ENCODE measurements around the gene ANLN. TPM values are rescaled to one million over a fixed set of nuclear protein-coding genes. Genes with fewer than 3 reads are reported as not detected.

The ANLN gene
- polyA plus RNA-seq, 3 donors: 0.12 to 1.1 (median 0.25) TPM

DNA sequence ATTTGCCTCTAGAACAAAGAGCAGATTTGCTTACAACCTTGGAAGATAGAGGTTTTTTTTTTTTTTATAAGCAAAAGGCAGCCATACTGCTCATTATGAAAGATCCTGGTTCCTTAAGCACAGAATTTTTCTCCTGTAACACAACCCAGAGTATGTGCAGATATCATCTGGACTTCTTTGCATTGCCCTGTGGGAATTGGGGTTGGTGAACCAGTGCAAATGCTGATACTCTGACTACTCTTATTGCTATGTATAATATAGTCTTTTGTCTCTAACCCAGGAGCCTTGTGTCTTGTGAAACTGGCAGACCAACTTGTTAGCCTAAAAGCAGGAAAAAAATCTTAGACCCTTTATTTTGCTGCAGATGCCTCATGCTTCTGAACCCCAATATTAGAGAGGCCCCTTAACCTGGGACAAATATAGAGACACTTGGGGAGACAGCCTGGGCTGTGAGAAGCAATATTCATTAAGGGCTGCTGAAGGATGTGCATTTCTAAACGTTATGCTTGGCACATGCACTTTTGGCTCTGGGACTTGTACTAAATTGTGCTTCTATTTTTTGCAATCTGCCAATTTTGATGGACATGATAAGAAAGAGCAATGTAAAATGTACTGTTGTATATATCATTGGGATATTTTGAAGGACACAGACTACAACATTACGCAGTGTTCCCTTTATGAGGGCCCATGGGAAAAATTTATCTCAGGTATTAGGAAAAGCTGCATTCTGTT is 78.9 kb downstream of the ANLN start:
- H3K79me2 ChIP-seq (ENCODE audit: insufficient read depth, low read length): no peaks in the 10 kb centered on the region
- no peak overlapping the region for H3K4me2 ChIP-seq (replicated peaks; ENCODE audit: extremely low read depth, low read length, poor library complexity, severe bottlenecking)
- Mint-ChIP-seq H3K4me1 (peaks cover 6% of the 10 kb centered on the region), H3K27ac (no peak overlapping the region), H3K36me3 (no peaks in the 10 kb centered on the region), H3K4me3 (no peak overlapping the region), H3K9me3 (peaks cover 0 to 15% (median 9%) of the 10 kb centered on the region in 7 donors), H3K27me3 (ENCODE audit: low read depth in 3 of 3) (peaks cover 2 to 4% (median 2%) of the 10 kb centered on the region in 3 donors)
- no peak overlapping the region for H2AFZ ChIP-seq (ENCODE audit: insufficient read depth, low read depth, low read length, poor library complexity, severe bottlenecking)
- H3K36me3 ChIP-seq (replicated peaks in 1 of 2; ENCODE audit: control insufficient read depth in 1 of 2, insufficient read depth in 2 of 2, low read length in 2 of 2): no peaks in the 10 kb centered on the region
- H3K27me3 ChIP-seq (ENCODE audit: control insufficient read depth in 2 of 2, insufficient read depth in 2 of 2, low read length in 2 of 2): no peaks in the 10 kb centered on the region
- H3K4me1 ChIP-seq (ENCODE audit: control insufficient read depth in 1 of 2, insufficient read depth in 2 of 2, low read length in 2 of 2): no peaks in the 10 kb centered on the region
- H3K9ac ChIP-seq (ENCODE audit: insufficient read depth, low read length, poor library complexity, severe bottlenecking): no peak overlapping the region
- TF ChIP-seq, protein P1, sequence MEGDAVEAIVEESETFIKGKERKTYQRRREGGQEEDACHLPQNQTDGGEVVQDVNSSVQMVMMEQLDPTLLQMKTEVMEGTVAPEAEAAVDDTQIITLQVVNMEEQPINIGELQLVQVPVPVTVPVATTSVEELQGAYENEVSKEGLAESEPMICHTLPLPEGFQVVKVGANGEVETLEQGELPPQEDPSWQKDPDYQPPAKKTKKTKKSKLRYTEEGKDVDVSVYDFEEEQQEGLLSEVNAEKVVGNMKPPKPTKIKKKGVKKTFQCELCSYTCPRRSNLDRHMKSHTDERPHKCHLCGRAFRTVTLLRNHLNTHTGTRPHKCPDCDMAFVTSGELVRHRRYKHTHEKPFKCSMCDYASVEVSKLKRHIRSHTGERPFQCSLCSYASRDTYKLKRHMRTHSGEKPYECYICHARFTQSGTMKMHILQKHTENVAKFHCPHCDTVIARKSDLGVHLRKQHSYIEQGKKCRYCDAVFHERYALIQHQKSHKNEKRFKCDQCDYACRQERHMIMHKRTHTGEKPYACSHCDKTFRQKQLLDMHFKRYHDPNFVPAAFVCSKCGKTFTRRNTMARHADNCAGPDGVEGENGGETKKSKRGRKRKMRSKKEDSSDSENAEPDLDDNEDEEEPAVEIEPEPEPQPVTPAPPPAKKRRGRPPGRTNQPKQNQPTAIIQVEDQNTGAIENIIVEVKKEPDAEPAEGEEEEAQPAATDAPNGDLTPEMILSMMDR (IDR thresholded peaks at IDR 0.05): no peak
- intact Hi-C loops (cut with micrococcal nuclease): no loop called here
- 71% methylated on average over 2 of the region's 2 CpGs for WGBS (ENCODE audit: insufficient coverage)
- no peak overlapping the region for H3K4me3 ChIP-seq (replicated peaks in 1 of 3; ENCODE audit: low read depth in 2 of 3, low read length in 3 of 3)
- H3K27ac ChIP-seq (ENCODE audit: low read depth in 1 of 2, low read length in 2 of 2): no peak overlapping the region
- no peaks in the 10 kb centered on the region for H3K9me3 ChIP-seq (replicated peaks in 1 of 2; ENCODE audit: control insufficient read depth in 1 of 2, insufficient read depth in 1 of 2, low read length in 2 of 2)
- H4K20me1 ChIP-seq (ENCODE audit: insufficient read depth, low read length): no peaks in the 10 kb centered on the region
- no peak for DNase-seq

DNA sequence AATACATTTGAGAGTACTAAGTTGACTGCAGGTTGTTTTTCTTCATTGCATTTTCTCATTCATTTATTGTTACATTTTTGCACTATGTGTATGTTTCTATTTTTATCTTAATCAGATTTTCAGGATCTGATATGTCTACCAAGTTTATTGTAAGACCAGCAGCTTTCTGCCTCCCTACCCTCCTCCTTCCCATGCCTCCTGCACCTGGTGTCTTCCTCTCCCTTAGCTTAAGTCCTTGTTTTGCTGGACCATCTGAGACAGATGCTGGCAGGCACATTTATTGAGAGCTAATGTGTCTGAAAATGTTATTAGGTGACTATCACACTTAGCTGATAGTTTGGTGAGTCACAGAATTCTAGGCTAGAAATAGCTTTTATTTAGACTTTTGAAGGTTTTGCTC is 79.6 kb downstream of the ANLN start:
- peaks cover 12% of the 10 kb centered on the region for H3K4me1 Mint-ChIP-seq
- no peak overlapping the region for H3K27ac ChIP-seq (ENCODE audit: low read depth in 1 of 2, low read length in 2 of 2)
- peaks cover 0 to 15% (median 9%) of the 10 kb centered on the region in 7 donors for H3K9me3 Mint-ChIP-seq
- no peak overlapping the region for H3K4me2 ChIP-seq (replicated peaks; ENCODE audit: extremely low read depth, low read length, poor library complexity, severe bottlenecking)
- no peaks in the 10 kb centered on the region for H3K36me3 ChIP-seq (replicated peaks in 1 of 2; ENCODE audit: control insufficient read depth in 1 of 2, insufficient read depth in 2 of 2, low read length in 2 of 2)
- no peak overlapping the region for H3K4me3 Mint-ChIP-seq
- H3K79me2 ChIP-seq (ENCODE audit: insufficient read depth, low read length): no peaks in the 10 kb centered on the region
- H2AFZ ChIP-seq (ENCODE audit: insufficient read depth, low read depth, low read length, poor library complexity, severe bottlenecking): no peak overlapping the region
- no peak overlapping the region for H3K27ac Mint-ChIP-seq
- H3K4me3 ChIP-seq (replicated peaks in 1 of 3; ENCODE audit: low read depth in 2 of 3, low read length in 3 of 3): no peak overlapping the region
- intact Hi-C loops (cut with micrococcal nuclease): no loop called here
- H4K20me1 ChIP-seq (ENCODE audit: insufficient read depth, low read length): no peaks in the 10 kb centered on the region
- no peak for DNase-seq
- H3K27me3 Mint-ChIP-seq (ENCODE audit: low read depth in 3 of 3): peaks cover 0 to 3% (median 2%) of the 10 kb centered on the region in 3 donors
- TF ChIP-seq, protein P1 (IDR thresholded peaks at IDR 0.05): no peak
- peaks cover 0 to 5% of the 10 kb centered on the region in 2 donors for H3K4me1 ChIP-seq (ENCODE audit: control insufficient read depth in 1 of 2, insufficient read depth in 2 of 2, low read length in 2 of 2)
- H3K9ac ChIP-seq (ENCODE audit: insufficient read depth, low read length, poor library complexity, severe bottlenecking): no peak overlapping the region
- H3K36me3 Mint-ChIP-seq: no peaks in the 10 kb centered on the region
- no peaks in the 10 kb centered on the region for H3K27me3 ChIP-seq (ENCODE audit: control insufficient read depth in 2 of 2, insufficient read depth in 2 of 2, low read length in 2 of 2)
- H3K9me3 ChIP-seq (replicated peaks in 1 of 2; ENCODE audit: control insufficient read depth in 1 of 2, insufficient read depth in 1 of 2, low read length in 2 of 2): no peaks in the 10 kb centered on the region

Data from CD14-positive monocyte (primary cell).